ENCODE results near the gene L3MBTL2. TPM values are rescaled to one million over a fixed set of nuclear protein-coding genes. Genes with fewer than 3 reads are reported as not detected.

L3MBTL2 gene
- total and polyA plus RNA-seq, 9 of the 15 experiments (the other 6 are each of a cell fraction or from before 2014, with no cell fraction given), result 10.3 to 23.1 (median 18.6) TPM

DNA sequence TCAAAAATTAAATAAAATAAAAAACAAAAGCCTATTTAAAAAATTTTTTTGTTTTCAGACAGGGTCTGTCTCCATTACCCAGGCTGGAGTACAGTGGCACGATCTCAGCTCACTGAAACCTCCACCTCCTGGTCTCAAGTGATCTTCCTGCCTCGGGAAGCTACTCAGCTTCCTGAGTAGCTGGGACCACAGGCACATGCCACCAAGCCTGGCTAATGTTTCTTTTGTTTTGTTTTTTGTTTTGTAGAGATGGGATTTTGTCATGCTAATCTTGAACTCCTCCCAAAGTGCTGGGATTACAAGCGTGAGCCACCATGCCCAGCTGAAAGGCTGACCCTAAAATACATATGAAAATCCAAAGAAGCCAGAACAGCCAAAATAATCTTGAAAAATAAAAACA is 20.4 kb upstream of the L3MBTL2 start:
- intact Hi-C loops (cut with micrococcal nuclease) (no loop called here), in situ Hi-C loops (cut with MboI) (no loop called here)
- Histone ChIP-seq H3K79me2 (ENCODE audit: control insufficient read depth, insufficient read depth, low read length) (no peaks in the 10 kb centered on the region), H4K20me1 (replicated peaks; ENCODE audit: control insufficient read depth, insufficient read depth, low read length) (no peaks in the 10 kb centered on the region), H3K36me3 (ENCODE audit: control insufficient read depth, insufficient read depth, low read length) (peaks cover 4% of the 10 kb centered on the region; the same call in 1 of the 3 replicates), H3K27ac (ENCODE audit: extremely low read depth, low read depth, low read length) (no peak overlapping the region), H3K9me3 (replicated peaks; ENCODE audit: control insufficient read depth, insufficient read depth, low read depth, low read length) (no peaks in the 10 kb centered on the region), H3K9me1 (ENCODE audit: control insufficient read depth, insufficient read depth, low read length) (no peaks in the 10 kb centered on the region), H3K27me3 (ENCODE audit: control insufficient read depth in 2 of 2, insufficient read depth in 2 of 2, low read length in 2 of 2) (no peaks in the 10 kb centered on the region), H2AFZ (ENCODE audit: low read depth, low read length) (no peak overlapping the region), H3K4me1 (replicated peaks in 1 of 2; ENCODE audit: control insufficient read depth in 2 of 2, insufficient read depth in 2 of 2, low read length in 2 of 2) (peaks cover 0 to 2% of the 10 kb centered on the region in 2 experiments; a peak in 2 of 5 replicates), H3K4me2 (ENCODE audit: insufficient read depth, low read length) (no peak overlapping the region), H3K9ac (ENCODE audit: insufficient read depth in 1 of 2, low read depth in 2 of 2, low read length in 2 of 2) (no peak overlapping the region), H3K4me3 (no peak overlapping the region)
- DNase-seq (ENCODE audit: extremely low read depth in 1 of 4, low spot score in 3 of 4) (no peak), FAIRE-seq (no peak), ATAC-seq (no peak)
- ChIA-PET POLR2A (interaction anchor here (0.6 to 0.7 kb wide), 2 partner anchors 15 to 92 kb away, joined by 3 read pairs; partner anchors contain the start of gene EP300), CTCF (ENCODE audit: low intra/inter-chr PET ratio) (no interaction called here)
- BruUV-seq (replicated peaks), result no TSS peak
- WGBS (ENCODE audit: insufficient coverage, low coverage, missing lambda C conversion rate), result 58% methylated on average over 2 of the region's 3 CpGs
- no peak for TF ChIP-seq HCFC1 (IDR thresholded peaks at IDR 0.05; ENCODE audit: low read depth, low read length)
- TF ChIP-seq, protein P1, sequence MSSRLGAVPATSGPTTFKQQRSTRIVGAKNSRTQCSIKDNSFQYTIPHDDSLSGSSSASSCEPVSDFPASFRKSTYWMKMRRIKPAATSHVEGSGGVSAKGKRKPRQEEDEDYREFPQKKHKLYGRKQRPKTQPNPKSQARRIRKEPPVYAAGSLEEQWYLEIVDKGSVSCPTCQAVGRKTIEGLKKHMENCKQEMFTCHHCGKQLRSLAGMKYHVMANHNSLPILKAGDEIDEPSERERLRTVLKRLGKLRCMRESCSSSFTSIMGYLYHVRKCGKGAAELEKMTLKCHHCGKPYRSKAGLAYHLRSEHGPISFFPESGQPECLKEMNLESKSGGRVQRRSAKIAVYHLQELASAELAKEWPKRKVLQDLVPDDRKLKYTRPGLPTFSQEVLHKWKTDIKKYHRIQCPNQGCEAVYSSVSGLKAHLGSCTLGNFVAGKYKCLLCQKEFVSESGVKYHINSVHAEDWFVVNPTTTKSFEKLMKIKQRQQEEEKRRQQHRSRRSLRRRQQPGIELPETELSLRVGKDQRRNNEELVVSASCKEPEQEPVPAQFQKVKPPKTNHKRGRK (tag; IDR thresholded peaks at IDR 0.05), result no peak
- no peak for TF ChIP-seq NCOR1 (IDR thresholded peaks at IDR 0.05)
- no peak for TF ChIP-seq EP300 (IDR thresholded peaks at IDR 0.05; ENCODE audit: low read length)
- no peak for TF ChIP-seq CREM (IDR thresholded peaks at IDR 0.05; ENCODE audit: low read depth)
- TF ChIP-seq NR2F6 (CRISPR knock-in tag; IDR thresholded peaks at IDR 0.05), result no peak
- TF ChIP-seq MAFG (tag; conservative IDR thresholded peaks at IDR 0.05), result no peak
- no peak for TF ChIP-seq E2F3 (CRISPR knock-in tag; IDR thresholded peaks at IDR 0.05)
- TF ChIP-seq XRCC3 (IDR thresholded peaks at IDR 0.05), result no peak
- no peak for TF ChIP-seq ZBTB17 (CRISPR knock-in tag; IDR thresholded peaks at IDR 0.05)
- TF ChIP-seq, protein P2, sequence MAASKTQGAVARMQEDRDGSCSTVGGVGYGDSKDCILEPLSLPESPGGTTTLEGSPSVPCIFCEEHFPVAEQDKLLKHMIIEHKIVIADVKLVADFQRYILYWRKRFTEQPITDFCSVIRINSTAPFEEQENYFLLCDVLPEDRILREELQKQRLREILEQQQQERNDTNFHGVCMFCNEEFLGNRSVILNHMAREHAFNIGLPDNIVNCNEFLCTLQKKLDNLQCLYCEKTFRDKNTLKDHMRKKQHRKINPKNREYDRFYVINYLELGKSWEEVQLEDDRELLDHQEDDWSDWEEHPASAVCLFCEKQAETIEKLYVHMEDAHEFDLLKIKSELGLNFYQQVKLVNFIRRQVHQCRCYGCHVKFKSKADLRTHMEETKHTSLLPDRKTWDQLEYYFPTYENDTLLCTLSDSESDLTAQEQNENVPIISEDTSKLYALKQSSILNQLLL (CRISPR knock-in tag; IDR thresholded peaks at IDR 0.05; ENCODE audit: borderline replicate concordance), result no peak
- no peak for TF ChIP-seq NFE2L1 (tag; IDR thresholded peaks at IDR 0.05; ENCODE audit: borderline replicate concordance, low read depth)
- TF ChIP-seq SUPT5H (IDR thresholded peaks at IDR 0.05), result no peak
- no peak for TF ChIP-seq BRF2 (IDR thresholded peaks at IDR 0.05; ENCODE audit: borderline replicate concordance, insufficient read depth, insufficient read length)
- TF ChIP-seq ZNF146 (CRISPR knock-in tag; IDR thresholded peaks at IDR 0.05; ENCODE audit: unreplicated experiment), result no peak
- TF ChIP-seq ZBTB33 (CRISPR knock-in tag; IDR thresholded peaks at IDR 0.05), result no peak
- TF ChIP-seq, protein P3, sequence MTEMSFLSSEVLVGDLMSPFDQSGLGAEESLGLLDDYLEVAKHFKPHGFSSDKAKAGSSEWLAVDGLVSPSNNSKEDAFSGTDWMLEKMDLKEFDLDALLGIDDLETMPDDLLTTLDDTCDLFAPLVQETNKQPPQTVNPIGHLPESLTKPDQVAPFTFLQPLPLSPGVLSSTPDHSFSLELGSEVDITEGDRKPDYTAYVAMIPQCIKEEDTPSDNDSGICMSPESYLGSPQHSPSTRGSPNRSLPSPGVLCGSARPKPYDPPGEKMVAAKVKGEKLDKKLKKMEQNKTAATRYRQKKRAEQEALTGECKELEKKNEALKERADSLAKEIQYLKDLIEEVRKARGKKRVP (CRISPR knock-in tag; IDR thresholded peaks at IDR 0.05), result no peak
- no peak for TF ChIP-seq TBL1XR1 (IDR thresholded peaks at IDR 0.05; ENCODE audit: low read length in 2 of 2)

All from K562 (cell line).